ENCODE data around the gene SEZ6L2.
A peak's percentile ranks its signal among the peaks of the same experiment; 100 is the strongest.
"Not testable (repeated sequence)": the region's sequence is repeated elsewhere in the genome, so short reads cannot be mapped to it uniquely, and the experiment has no call there.

SEZ6L2 gene

GRCh38 chr16:29881050-29881449, 18.3 kb downstream of the SEZ6L2 start:
- no peak for DNase-seq

GRCh38 chr16:29878172-29878571, 21.2 kb downstream of the SEZ6L2 start:
- no peak for DNase-seq

GRCh38 chr16:29877266-29877961, 21.9 kb downstream of the SEZ6L2 start:
- peak; percentile 57 to 75 (median 67) for DNase-seq

GRCh38 chr16:29876594-29877249, 22.6 kb downstream of the SEZ6L2 start:
- DNase-seq = peak in 2 of 4 experiments; percentile 22 to 44

GRCh38 chr16:29876217-29876593, 23.1 kb downstream of the SEZ6L2 start:
- no peak for DNase-seq

GRCh38 chr16:29875206-29875605, 24.1 kb downstream of the SEZ6L2 start:
- no peak for DNase-seq

GRCh38 chr16:29873319-29873718, 26.0 kb downstream of the SEZ6L2 start:
- DNase-seq = no peak

GRCh38 chr16:29871822-29872546, 27.4 kb downstream of the SEZ6L2 start:
- DNase-seq = no peak

GRCh38 chr16:29869067-29869466, 30.3 kb downstream of the SEZ6L2 start:
- not testable (repeated sequence) for DNase-seq

GRCh38 chr16:29868396-29869009, 30.8 kb downstream of the SEZ6L2 start:
- DNase-seq = no peak

- no peak for DNase-seq
Measured at GRCh38 chr16:29864205-29864604, 35.1 kb downstream of the SEZ6L2 start.

- DNase-seq = no peak
Measured at GRCh38 chr16:29863669-29863984, 35.7 kb downstream of the SEZ6L2 start.

- peak; percentile 97 to 99 (median 98) for DNase-seq
Measured at GRCh38 chr16:29862884-29863668, 36.3 kb downstream of the SEZ6L2 start, which contains the start of gene CDIPT. CDIPT (minus strand) TSS chr16:29863226; CDS start chr16:29862857, 369 bp downstream.

GRCh38 chr16:29862383-29862883, 36.9 kb downstream of the SEZ6L2 start:
- peak; percentile 13 to 48 (median 31) for DNase-seq

GRCh38 chr16:29860218-29860617, 39.1 kb downstream of the SEZ6L2 start:
- no peak for DNase-seq

- DNase-seq = no peak
Measured at GRCh38 chr16:29858974-29859373, 40.4 kb downstream of the SEZ6L2 start.

GRCh38 chr16:29858149-29858849, 41.1 kb downstream of the SEZ6L2 start:
- DNase-seq = peak; percentile 62 to 77 (median 68)

GRCh38 chr16:29857133-29857760, 42.1 kb downstream of the SEZ6L2 start:
- DNase-seq = no peak

GRCh38 chr16:29854520-29855100, 44.7 kb downstream of the SEZ6L2 start:
- no peak for DNase-seq

- DNase-seq = peak; percentile 48 to 75 (median 70)
Measured at GRCh38 chr16:29852654-29853053, 46.7 kb downstream of the SEZ6L2 start.

- DNase-seq = peak in 1 of 4 experiments; percentile 7
Measured at GRCh38 chr16:29850998-29851397, 48.4 kb downstream of the SEZ6L2 start.

All from suppressor macrophage (primary cell).